Astrocyte (in vitro differentiated cells and primary cell): Measurements from ENCODE around the gene RAB6A. TPM values are rescaled to one million over a fixed set of nuclear protein-coding genes. Genes with fewer than 3 reads are reported as not detected.
A peak's percentile ranks its signal among the peaks of the same experiment; 100 is the strongest.

ENCODE experiments used
- DNase-seq: peaks from one replicate; pipeline ENCODE4 v3.0.0-alpha.2; 2010; ENCODE audit warnings: low read depth
- FAIRE-seq: peaks from 2 replicates; lab custom pipeline; 2011; peaks lifted over from hg19 to GRCh38; lab: Jason Lieb, UNC
- H2AFZ ChIP-seq: 2 replicates; pipeline ENCODE4 v1.6.0; 2012; ENCODE audit warnings: low read depth, low read length, inconsistent platforms
- H3K27ac ChIP-seq: 2 replicates; pipeline ENCODE4 v1.5.1; 2011; ENCODE audit warnings: low read depth, low read length, inconsistent platforms
- H3K27me3 ChIP-seq: 2 replicates; pipeline ENCODE4 v1.6.0; 2011; ENCODE audit warnings: low read length, inconsistent platforms; ENCODE audit not compliant: insufficient read depth
- H3K36me3 ChIP-seq: 2 replicates; pipeline ENCODE4 v1.5.1; 2011; ENCODE audit warnings: low read length, inconsistent platforms; ENCODE audit not compliant: insufficient read depth
- H3K4me1 ChIP-seq: 2 replicates; pipeline ENCODE4 v1.5.1; 2011; ENCODE audit warnings: low read length, inconsistent platforms; ENCODE audit not compliant: insufficient read depth
- H3K4me2 ChIP-seq: 2 replicates; pipeline ENCODE4 v1.6.0; 2012; ENCODE audit warnings: low read length, inconsistent platforms
- H3K4me3 ChIP-seq: 2 replicates; pipeline ENCODE4 v1.5.1; 2011; ENCODE audit warnings: low read depth, mild to moderate bottlenecking, low read length, inconsistent platforms; ENCODE audit not compliant: insufficient read depth
- H3K79me2 ChIP-seq: 2 replicates; pipeline ENCODE4 v1.6.0; 2012; ENCODE audit warnings: mild to moderate bottlenecking, low read length, inconsistent platforms; ENCODE audit not compliant: insufficient read depth
- H3K9ac ChIP-seq: 2 replicates; pipeline ENCODE4 v1.6.0; 2012; ENCODE audit warnings: mild to moderate bottlenecking, low read length, inconsistent platforms
- H3K9me3 ChIP-seq: 2 replicates; pipeline ENCODE4 v1.5.1; 2012; ENCODE audit warnings: low read depth, mild to moderate bottlenecking, low read length, inconsistent platforms; ENCODE audit not compliant: insufficient read depth
- H4K20me1 ChIP-seq: 2 replicates; pipeline ENCODE4 v1.6.0; 2012; ENCODE audit warnings: low read length, inconsistent platforms; ENCODE audit not compliant: insufficient read depth
- H3K27ac Mint-ChIP-seq: one replicate; pipeline ENCODE4 v1.8.0; 2021; ENCODE audit warnings: mild to moderate bottlenecking, mixed read lengths; ENCODE audit not compliant: unreplicated experiment
- H3K27me3 Mint-ChIP-seq: one replicate; pipeline ENCODE4 v1.8.0; 2021; ENCODE audit warnings: low read depth, mixed read lengths; ENCODE audit not compliant: unreplicated experiment
- H3K36me3 Mint-ChIP-seq: one replicate; pipeline ENCODE4 v1.8.0; 2021; ENCODE audit warnings: low read depth, mixed read lengths; ENCODE audit not compliant: unreplicated experiment
- H3K4me1 Mint-ChIP-seq: one replicate; pipeline ENCODE4 v1.8.0; 2021; ENCODE audit warnings: low read depth, mixed read lengths; ENCODE audit not compliant: unreplicated experiment
- H3K4me3 Mint-ChIP-seq: one replicate; pipeline ENCODE4 v1.8.0; 2021; ENCODE audit warnings: mild to moderate bottlenecking, moderate library complexity, mixed read lengths; ENCODE audit not compliant: unreplicated experiment
- H3K9me3 Mint-ChIP-seq: one replicate; pipeline ENCODE4 v1.8.0; 2021; ENCODE audit warnings: mild to moderate bottlenecking, mixed read lengths; ENCODE audit not compliant: unreplicated experiment
- EZH2 ChIP-seq: IDR thresholded peaks from 2 replicates; pipeline ENCODE4 v1.6.1; 2012; ENCODE audit warnings: mild to moderate bottlenecking, low read length, inconsistent platforms; ENCODE audit not compliant: insufficient read depth
- total RNA-seq: library from RNA; stranded (reverse); gene quantifications from 2 replicates; pipeline ENCODE4 v1.2.1, GENCODE V29; 2021
- TF ChIP-seq, protein P1 (sequence below): IDR thresholded peaks from 2 replicates; pipeline ENCODE4 v1.5.1; 2011; ENCODE audit warnings: low read depth, mild to moderate bottlenecking, inconsistent platforms, low read length, moderate library complexity; ENCODE audit not compliant: insufficient read depth

The RAB6A gene
- total RNA-seq, 1 donor from 2014 or later: 185 TPM

DNA sequence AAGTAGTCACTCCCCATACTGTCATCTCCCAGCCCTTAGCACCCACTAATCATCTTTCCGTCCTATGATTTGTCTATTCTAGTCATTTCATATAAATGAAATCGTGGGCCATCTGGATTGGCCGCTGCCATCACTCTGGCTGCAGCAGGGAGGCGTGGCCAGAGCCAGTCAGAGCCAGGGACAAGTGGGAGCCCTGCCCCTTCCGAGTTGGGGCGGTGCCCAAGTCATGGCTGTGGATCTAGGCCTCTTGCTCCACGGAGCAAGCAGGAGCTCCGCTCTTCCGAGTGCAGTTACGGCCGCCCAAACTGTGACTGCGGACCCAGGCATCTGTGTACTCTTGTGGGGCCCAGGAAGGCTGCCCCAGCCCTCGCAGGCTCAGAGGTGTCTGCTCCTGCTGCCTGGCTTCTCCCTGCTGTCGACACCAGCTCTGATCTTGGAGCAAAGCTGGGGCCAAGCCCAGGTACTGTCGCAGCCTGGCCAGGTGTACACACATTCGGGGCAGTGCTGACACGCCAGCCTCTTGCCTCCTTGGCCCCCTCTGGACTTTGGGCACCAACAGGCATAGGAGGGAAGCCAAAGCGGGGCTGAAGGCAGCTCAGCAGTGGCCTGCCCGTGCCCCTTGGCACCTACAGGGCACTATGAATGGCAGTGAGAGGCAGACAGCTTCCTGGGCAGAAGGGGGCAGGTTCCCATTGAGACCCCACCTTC, 35.2 kb upstream of the RAB6A start:
- no peaks in the 10 kb centered on the region for H3K4me1 ChIP-seq
- no peaks in the 10 kb centered on the region for H3K36me3 ChIP-seq
- no peak overlapping the region for H3K27ac Mint-ChIP-seq
- H3K27me3 Mint-ChIP-seq: no peaks in the 10 kb centered on the region
- no peaks in the 10 kb centered on the region for H3K36me3 Mint-ChIP-seq
- no peaks in the 10 kb centered on the region for H3K4me1 Mint-ChIP-seq
- H3K4me3 Mint-ChIP-seq: no peak overlapping the region
- no peaks in the 10 kb centered on the region for H4K20me1 ChIP-seq
- no peaks in the 10 kb centered on the region for H3K79me2 ChIP-seq
- DNase-seq (no peak), FAIRE-seq (no peak)
- TF ChIP-seq, protein P1, sequence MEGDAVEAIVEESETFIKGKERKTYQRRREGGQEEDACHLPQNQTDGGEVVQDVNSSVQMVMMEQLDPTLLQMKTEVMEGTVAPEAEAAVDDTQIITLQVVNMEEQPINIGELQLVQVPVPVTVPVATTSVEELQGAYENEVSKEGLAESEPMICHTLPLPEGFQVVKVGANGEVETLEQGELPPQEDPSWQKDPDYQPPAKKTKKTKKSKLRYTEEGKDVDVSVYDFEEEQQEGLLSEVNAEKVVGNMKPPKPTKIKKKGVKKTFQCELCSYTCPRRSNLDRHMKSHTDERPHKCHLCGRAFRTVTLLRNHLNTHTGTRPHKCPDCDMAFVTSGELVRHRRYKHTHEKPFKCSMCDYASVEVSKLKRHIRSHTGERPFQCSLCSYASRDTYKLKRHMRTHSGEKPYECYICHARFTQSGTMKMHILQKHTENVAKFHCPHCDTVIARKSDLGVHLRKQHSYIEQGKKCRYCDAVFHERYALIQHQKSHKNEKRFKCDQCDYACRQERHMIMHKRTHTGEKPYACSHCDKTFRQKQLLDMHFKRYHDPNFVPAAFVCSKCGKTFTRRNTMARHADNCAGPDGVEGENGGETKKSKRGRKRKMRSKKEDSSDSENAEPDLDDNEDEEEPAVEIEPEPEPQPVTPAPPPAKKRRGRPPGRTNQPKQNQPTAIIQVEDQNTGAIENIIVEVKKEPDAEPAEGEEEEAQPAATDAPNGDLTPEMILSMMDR: no peak
- TF ChIP-seq EZH2: no peak
- H3K27ac ChIP-seq: no peak overlapping the region
- H2AFZ ChIP-seq: no peak overlapping the region
- H3K4me2 ChIP-seq: no peak overlapping the region
- H3K4me3 ChIP-seq: no peak overlapping the region
- no peaks in the 10 kb centered on the region for H3K27me3 ChIP-seq
- no peak overlapping the region for H3K9ac ChIP-seq
- no peaks in the 10 kb centered on the region for H3K9me3 Mint-ChIP-seq
- no peaks in the 10 kb centered on the region for H3K9me3 ChIP-seq

DNA sequence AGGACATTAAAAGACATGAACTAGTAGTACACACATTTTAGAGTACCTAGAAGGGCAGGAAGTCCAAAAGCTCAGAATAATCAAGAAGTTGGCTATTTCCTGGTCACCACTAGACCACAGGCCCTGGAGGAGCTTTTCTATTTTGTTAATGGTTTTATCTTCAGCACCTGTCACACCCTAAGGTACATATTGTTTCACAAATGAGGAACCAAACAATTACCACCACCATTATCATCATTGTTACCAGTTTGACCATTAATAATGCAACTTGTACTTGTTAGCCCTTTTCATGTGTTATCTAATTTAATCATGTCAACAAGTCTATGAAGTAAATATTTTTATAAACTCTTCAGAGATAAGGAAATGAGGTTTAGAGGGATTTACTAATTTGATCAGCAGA, 31.7 kb upstream of the RAB6A start:
- no peaks in the 10 kb centered on the region for H3K36me3 Mint-ChIP-seq
- no peak for FAIRE-seq
- no peak overlapping the region for H3K9ac ChIP-seq
- no peaks in the 10 kb centered on the region for H3K4me1 ChIP-seq
- no peak overlapping the region for H3K27ac ChIP-seq
- H3K36me3 ChIP-seq: no peaks in the 10 kb centered on the region
- H3K27me3 ChIP-seq: no peaks in the 10 kb centered on the region
- H3K9me3 Mint-ChIP-seq: no peaks in the 10 kb centered on the region
- peaks cover 4% of the 10 kb centered on the region for H3K79me2 ChIP-seq
- H4K20me1 ChIP-seq: no peaks in the 10 kb centered on the region
- no peak for TF ChIP-seq EZH2
- TF ChIP-seq, protein P1: no peak
- H3K4me2 ChIP-seq: no peak overlapping the region
- no peak overlapping the region for H3K4me3 ChIP-seq
- no peaks in the 10 kb centered on the region for H3K27me3 Mint-ChIP-seq
- H3K27ac Mint-ChIP-seq: no peak overlapping the region
- no peak overlapping the region for H2AFZ ChIP-seq
- no peaks in the 10 kb centered on the region for H3K9me3 ChIP-seq
- peaks cover under 1% of the 10 kb centered on the region for H3K4me1 Mint-ChIP-seq
- DNase-seq: no peak
- H3K4me3 Mint-ChIP-seq: no peak overlapping the region

DNA sequence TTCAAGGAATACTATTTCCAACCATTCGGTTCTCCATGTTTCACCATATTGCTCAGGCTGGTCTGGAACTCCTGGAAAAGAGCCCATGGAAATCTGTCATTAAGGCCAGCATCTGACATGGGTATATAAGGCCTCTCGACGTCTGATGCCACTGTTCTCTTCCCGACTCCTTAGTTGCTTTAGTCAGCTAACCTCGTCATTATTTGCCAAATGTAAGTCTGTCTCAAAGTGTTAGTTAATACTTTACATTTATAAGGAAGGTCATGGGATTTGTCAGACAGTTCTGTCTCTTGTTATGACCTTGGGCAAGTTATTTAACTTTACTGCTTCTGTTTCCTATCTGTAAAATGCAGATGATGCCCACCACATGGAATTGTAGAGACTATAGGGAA, 28.4 kb upstream of the RAB6A start:
- Histone ChIP-seq H3K4me3 (no peak overlapping the region), H3K27me3 (no peaks in the 10 kb centered on the region), H3K9me3 (no peaks in the 10 kb centered on the region), H3K36me3 (no peaks in the 10 kb centered on the region), H4K20me1 (no peaks in the 10 kb centered on the region), H3K79me2 (peaks cover 4% of the 10 kb centered on the region), H3K4me2 (peak overlapping the region; percentile 83), H3K9ac (no peak overlapping the region), H2AFZ (no peak overlapping the region), H3K4me1 (no peaks in the 10 kb centered on the region), H3K27ac (no peak overlapping the region)
- DNase-seq (no peak), FAIRE-seq (no peak)
- Mint-ChIP-seq H3K36me3 (no peaks in the 10 kb centered on the region), H3K27me3 (no peaks in the 10 kb centered on the region), H3K4me3 (peak overlapping the region; percentile 93), H3K4me1 (peaks cover 2% of the 10 kb centered on the region), H3K9me3 (no peaks in the 10 kb centered on the region), H3K27ac (no peak overlapping the region)
- TF ChIP-seq, protein P1: no peak
- TF ChIP-seq EZH2: no peak
